Right lobe of liver (tissue), 4 donors: ENCODE measurements around the gene TFR2.

Experiments used
- POLR2A ChIP-seq: fragments of 450-650 bp; IDR thresholded peaks from one replicate; pipeline ENCODE4 v1.6.1; 2017; ENCODE audit warnings: antibody characterized with exemption, mild to moderate bottlenecking
- TF ChIP-seq, protein P1 (sequence below), 4 donors: fragments of 200-600 bp in 3 of 4; fragments of 450-650 bp in 1 of 4; IDR thresholded peaks; one replicate each; pipeline versions ENCODE4 v1.5.1 to v1.8.0; 2016 to 2022; ENCODE audit warnings: antibody characterized with exemption in 4 of 4, mild to moderate bottlenecking in 2 of 4
- donor health status: DM: no; HTN: no; CAD: no.
- donor health status: DM: no; HTN: no; CAD: no.
- donor health status: DM: no; HTN: yes; CAD: no.

DNA sequence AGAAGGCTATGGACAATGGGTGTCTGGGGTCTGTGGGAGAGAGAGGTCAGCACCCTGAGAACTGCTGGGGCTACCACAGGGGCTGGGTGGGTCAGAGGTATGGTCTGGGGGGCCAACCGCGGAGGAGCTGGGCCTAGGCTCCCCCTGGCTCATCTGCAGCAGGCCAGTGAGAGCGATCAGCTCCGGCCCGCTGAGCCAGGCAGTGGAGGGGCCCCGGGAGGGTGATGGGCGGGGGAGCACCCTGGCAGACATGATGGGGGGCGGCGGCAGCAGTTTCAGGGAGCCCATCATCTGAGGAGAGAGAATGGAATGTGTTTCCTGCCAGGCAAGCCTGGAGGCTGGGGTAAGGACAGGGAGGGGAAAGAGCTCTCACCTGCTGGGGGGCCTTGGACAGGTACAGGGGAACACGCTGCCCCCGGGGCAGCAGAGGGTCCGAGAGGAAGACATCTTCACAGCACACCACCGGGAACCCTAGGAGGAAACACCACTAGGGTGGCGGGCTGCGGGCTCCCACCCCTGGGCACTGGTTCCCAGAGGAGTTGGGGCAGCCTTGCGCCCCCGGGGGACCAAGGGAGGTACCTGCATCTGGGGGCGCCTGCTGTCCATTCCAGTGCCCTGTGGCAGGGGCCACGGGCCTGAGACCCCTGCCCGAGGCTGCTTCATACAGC is 68.9 kb downstream of the TFR2 start:
- TF ChIP-seq, protein P1, sequence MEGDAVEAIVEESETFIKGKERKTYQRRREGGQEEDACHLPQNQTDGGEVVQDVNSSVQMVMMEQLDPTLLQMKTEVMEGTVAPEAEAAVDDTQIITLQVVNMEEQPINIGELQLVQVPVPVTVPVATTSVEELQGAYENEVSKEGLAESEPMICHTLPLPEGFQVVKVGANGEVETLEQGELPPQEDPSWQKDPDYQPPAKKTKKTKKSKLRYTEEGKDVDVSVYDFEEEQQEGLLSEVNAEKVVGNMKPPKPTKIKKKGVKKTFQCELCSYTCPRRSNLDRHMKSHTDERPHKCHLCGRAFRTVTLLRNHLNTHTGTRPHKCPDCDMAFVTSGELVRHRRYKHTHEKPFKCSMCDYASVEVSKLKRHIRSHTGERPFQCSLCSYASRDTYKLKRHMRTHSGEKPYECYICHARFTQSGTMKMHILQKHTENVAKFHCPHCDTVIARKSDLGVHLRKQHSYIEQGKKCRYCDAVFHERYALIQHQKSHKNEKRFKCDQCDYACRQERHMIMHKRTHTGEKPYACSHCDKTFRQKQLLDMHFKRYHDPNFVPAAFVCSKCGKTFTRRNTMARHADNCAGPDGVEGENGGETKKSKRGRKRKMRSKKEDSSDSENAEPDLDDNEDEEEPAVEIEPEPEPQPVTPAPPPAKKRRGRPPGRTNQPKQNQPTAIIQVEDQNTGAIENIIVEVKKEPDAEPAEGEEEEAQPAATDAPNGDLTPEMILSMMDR (IDR thresholded peaks at IDR 0.05): no peak
- TF ChIP-seq POLR2A: no peak
